IPS-11a (cell line): ENCODE data around the gene TSPAN2.

Experiments used
- H3K4me3 ChIP-seq: one replicate; pipeline ENCODE4 v1.5.1; 2013; ENCODE audit warnings: low read depth, low read length, control low read depth

Gene TSPAN2

DNA sequence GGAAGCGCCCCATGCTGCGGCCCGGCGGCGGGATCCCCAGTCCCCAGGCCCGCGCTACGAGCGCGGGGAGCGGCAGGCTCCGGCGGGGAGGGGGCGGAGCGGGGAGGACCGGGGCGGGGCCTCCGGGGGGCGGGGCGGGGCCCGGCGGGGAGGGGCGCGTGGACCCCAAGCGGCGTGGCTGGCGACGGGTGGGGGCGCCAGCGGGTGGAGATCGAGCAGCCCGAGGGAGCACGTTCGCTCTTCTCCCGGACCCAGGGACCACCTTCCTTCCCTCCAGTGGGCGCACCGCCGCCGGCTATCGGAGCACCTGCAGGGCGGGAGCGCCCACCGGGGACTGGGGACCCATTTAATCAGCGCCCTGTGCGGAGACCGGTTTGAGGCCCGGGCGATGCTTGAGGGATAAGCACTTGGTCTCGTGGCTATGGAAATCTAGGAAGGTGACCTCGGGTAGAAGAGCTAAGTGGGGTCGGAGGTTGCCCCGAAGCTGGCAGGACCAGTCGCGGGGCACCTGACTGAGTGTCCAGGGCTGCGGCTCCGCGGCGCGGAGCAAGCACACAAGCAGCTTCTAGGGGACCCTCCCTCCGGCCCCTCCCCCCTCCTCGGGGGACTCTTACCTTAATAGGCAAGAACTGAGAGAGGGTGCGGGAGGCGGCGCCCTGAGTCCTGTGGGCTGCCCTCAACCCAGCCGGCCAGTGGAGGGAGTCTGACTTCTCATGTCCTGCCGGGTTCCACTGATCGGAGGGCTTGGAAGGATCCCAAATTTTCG is at the start of gene TSPAN2:
TSS of gene TSPAN2 (minus strand) at position 84 of the 766 bp plus-strand sequence. CDS start at position 13, 71 bp downstream.
- H3K4me3 ChIP-seq = peak within 1 kb of the TSS; percentile 71

DNA sequence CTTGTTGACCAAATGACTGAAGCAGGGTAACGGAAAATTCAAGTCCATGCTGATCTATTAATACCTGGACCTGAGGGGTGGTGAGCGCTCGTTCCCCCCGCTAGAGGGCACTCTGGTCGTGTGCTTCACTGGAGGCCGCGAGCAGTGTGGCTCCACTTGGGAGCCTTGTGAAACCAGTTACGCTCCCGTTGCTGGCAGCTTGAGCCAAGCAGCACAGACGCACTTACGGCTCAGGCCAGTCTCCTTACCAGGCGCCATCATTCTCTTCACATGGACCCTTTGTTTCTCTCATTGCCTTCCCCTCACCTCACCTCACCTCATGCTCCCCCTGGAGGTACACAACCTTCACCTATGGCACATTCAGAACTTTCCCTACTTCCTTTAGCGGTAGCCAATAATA is 49.7 kb upstream of the TSPAN2 start:
- no peak overlapping the region for H3K4me3 ChIP-seq

DNA sequence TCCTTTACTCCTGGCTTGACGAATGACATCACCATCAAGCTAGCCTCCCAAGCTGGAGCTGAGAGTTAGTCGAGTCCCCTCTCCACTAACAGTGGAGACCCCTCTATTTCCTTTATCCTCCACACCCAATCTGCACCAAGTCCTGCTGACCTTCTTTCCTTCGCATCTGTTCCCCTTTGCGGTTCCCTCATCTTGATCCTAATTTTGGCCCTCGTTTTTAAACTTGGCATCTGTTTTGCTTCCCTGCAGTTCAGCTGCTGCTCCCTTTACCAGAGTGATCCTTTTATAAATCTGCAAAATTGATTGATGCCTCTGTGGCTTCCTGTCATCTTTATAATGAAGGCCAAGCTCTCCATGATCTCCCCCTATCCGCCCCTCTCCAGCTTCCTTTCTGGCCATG is 49.0 kb upstream of the TSPAN2 start:
- no peak overlapping the region for H3K4me3 ChIP-seq

DNA sequence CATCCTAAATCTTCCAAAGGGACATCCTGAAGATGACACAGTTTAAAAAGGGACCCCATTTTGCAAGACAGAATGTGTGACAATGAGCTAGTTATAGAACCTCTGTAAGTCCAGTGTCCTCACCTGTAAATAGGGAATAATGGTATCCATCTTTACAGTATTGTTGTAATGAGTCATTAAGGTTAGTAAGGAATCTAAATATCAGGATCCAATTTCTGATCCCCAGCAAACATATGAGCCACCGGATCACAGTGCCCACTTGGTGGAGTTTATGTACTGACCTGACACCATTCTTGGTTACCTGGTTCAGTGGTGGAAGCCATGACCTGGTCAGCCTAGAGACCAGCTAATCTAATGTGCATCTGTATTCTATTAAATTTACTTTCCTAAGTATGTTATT is 47.9 kb upstream of the TSPAN2 start:
- no peak overlapping the region for H3K4me3 ChIP-seq

DNA sequence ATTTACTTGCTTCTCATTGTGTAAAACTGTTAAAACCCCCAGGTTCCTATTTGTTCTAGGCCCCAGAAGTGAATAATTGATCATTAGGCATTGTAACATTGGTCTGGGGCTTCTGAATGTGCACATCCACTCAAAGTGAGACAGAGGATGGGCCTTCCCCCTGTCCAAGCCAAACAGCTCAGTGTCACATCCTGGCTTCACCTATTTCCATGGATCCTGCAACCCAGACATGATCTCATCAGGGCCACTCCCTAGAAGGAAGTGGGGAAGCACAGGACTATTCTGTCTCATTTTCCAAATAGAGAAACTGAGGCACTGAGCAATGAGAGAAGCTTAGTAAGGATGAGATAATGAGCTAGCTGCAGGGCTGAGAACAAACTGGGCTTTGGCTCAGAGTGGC is 47.4 kb upstream of the TSPAN2 start:
- no peak overlapping the region for H3K4me3 ChIP-seq

DNA sequence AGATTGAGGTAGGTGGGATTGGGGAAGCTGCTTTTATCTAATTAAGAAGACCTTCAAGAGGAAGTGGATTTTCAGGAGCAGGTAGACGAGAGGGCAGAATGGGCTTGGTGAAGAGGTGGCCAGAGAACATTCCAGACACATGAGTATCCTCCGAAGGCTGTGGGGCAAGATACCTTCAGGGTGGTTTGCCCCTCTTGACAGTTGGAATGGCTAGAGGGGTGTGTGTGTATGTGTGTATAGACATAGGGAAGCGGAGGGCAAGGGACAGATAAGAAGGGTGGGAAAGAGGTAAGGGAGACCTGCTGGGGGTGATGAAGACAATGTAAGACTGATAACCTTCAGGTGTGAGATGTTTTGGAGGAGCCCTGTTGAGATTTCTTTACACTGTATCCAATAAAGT is 46.8 kb upstream of the TSPAN2 start:
- no peak overlapping the region for H3K4me3 ChIP-seq

DNA sequence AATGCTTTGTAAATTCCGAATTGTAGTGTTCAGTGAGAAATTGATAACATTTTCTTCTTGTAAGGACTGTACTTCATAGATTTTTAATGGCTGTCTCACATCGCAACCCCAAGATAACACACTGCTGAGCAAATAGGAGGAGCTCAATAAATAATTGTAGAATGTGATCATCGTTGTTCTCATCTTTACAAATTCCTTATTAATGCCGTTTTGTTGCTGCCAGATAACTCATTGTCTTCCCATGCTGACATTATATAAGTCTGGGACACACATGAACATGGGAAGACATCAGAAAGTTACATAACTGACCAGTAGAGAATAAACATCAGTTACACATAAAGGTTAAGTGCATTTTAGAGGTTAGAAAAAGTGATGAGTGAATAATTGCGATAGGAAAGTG is 46.4 kb upstream of the TSPAN2 start:
- no peak overlapping the region for H3K4me3 ChIP-seq

DNA sequence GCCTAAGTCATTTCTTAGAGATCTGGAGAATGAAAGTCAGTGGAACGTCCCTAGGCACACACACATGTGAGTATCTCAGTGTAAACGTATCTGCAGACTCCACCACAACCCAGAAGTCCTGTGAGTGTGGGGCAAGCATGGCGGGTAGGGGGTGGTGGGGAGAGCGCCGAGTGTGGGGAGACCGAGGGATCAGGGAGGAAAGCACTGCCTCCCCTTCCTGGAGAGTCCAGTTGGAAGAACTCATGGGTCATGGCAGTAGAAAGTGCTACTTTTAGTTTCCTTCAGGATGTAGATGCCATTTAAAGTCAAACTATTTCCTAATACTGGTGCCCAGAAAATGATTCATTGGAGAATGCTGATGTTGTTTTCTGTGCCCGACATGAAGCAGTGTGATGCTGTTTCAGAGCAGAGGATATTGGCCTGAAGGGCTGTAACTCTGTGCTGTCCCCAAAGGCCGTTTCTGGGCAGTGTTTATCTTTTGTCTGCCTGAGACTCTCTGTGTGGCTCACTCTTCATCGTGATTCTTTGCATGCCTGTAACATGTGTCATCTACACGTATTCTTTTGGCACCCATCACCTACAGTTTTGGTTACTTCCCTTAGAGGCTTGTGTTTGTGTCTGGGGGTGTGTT is 45.7 kb upstream of the TSPAN2 start:
- H3K4me3 ChIP-seq = no peak overlapping the region

DNA sequence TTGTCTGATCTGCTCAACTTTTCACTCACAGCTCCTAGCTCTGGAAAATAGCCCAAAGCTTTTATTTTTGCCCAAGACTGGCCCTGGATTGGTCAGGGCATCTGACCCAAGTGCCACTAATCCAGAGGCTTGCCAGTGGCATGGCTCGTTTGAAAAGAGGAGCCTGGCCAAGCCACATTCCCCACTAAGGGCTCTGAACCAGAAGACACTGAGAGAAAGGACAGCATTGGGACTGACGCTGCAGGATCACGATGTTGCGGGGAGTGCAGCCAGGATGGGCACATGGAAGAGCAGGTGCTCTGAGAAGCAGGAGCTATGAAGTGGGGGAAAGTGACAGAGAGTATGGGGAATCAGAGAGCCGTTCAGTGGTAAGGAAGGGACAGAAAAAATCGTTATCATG is 44.9 kb upstream of the TSPAN2 start:
- H3K4me3 ChIP-seq = no peak overlapping the region

DNA sequence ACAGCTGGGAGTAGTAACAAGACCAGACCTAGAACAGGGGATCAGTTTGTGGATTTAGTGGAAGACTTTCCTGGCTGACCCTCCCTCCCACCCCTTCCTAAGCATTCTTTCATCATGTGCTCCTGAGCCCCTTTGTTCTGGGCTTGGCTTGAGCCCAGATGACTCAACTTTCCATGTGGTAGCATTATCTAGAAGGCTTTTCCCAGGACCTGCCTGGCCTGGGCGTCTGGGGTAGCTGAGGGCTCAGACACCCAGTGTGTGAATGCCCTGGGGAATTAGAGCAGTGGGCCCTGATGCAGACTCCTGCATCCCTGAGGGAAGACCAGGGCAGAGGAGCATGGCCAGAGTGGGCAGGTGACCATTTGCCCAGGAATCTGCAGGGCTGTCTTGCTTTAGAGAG is 44.1 kb upstream of the TSPAN2 start:
- no peak overlapping the region for H3K4me3 ChIP-seq

DNA sequence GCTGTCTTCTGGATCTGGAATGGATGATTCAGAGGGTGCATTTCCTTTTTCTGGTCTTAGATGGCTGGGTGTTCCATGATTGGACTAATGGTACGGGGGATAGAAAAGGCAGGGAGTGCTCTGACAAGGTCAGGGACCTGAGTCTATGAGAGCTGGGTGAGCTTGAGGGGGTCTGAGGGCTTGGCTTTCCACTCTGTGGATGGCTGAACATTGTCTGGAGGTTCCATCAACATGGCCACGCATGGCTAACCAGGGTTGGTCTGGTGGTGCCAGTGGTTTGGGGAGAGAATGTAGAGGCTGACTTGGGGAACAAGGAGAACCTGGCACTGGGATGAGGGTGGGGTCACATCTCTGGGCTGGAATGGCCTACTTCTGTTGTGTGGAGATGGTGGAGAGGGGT is 41.5 kb upstream of the TSPAN2 start:
- H3K4me3 ChIP-seq = no peak overlapping the region

DNA sequence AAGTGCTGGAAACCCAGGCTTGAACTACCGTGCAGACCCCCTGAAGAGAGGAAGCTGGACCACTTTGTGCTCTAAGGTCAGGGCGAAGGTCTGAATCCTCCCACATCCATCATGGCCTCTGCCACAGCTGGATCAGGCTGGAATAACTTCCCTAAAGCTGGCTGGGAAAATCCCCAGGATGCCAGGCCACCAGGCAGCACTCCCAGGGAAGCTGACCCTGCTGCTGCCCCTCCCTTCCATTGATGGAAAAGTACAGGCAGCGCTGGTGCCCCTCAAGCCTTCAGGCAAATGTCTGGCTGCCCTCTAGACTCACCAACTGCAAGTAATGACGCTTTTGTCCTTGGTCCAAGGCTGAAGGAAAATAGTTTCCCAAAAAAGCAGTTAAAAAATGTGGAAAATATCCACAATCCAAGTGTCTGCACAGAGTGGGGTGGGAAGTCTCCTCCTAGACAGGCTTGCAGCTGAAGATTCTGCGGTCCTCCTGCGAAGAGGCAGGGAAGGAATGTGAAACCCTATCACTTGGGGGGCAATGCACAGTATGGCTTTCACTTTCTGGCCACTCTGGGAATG is 39.9 kb upstream of the TSPAN2 start:
- no peak overlapping the region for H3K4me3 ChIP-seq

DNA sequence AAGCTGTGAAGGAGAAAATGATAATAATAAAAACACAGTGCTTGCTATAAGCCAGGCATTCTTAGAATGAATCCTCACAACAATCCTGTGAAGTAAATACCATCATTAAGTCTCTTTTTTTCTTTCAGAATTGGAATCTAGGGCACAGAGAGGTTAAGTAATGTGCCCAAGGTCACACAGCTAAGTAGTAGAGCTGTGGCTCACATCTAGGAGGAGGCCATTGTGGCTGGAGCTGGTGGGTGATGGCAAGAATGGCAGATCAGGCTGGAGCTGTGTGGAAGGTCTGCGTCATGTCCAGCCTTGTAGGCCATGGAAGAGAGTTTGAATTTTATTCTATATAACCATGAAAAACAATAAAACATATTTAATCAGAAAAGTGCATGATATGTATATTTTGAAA is 38.2 kb upstream of the TSPAN2 start:
- no peak overlapping the region for H3K4me3 ChIP-seq

DNA sequence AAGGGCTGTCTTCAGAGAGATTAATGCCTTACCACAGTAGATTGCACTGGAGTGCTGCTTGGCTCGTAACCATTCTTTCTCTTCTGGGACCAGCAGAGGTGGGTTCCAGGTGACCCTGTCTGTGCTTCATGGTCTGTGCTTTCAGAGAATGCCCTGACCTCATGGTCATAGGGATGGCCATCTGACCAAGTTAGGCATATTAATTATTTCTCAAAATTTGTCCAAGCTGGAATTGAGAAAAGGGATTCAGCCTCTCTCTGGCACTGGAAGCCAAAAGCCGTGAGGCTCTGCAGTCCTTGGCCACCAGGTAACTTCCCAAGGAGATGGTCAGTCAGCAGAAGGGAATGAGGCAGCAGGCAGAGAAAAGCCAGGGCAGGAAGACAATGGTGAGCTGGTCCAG is 37.2 kb upstream of the TSPAN2 start:
- H3K4me3 ChIP-seq = no peak overlapping the region

DNA sequence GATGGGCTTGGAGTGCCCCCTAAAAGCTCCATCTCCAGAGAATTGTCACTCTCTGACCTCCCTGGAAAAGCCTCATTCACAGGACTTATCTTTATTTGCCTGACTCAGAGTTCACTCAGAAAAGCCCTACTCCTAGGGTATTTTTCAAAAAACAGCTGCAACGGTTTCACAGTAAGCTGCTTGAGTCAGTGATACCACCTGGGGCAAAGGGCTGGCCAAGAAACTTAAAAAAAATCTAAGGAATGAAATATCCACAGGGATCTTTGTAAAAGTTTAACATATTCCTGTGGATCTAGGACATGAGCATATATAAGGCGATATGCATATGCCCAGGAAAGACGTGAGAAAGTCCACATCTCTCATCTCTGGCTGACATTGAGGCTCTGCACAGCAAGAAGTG is 33.8 kb upstream of the TSPAN2 start:
- H3K4me3 ChIP-seq = no peak overlapping the region

DNA sequence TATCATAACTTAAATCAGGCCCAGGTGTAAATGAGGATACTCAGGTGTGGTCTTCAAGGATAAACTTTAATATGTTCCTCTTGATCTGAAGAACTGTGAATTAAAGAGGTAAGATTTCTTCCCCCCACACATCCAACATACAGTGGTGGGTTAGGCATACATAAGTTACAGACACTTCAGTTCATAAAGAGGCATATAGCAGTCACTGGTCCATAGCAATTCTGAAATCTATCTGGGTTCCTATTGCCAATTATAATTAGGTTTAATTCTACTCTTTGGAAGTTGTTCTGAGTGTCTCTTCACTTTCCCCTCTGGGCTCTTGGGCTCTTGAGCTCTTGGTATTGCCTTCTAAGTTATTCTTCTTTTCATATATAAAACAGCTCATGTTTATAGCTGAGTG is 32.5 kb upstream of the TSPAN2 start:
- no peak overlapping the region for H3K4me3 ChIP-seq

DNA sequence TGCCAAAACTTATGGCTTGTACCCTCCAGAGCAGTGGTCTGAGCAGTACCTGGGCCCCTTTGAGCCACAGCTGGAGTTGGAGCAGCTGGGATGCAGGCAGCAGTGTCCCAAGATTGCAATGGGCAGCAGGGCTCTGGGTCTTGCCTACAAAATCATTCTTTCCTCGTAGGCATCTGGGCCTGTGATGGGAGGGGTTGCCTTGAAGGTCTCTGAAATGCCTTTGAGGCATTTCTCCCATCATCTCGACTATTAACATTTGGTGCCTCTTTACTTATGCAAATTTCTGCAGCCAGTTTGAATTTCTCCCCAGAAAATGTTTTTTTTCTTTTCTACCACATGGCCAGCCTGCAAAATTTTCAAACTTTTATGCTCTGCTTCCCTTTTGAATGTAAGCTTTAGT is 31.0 kb upstream of the TSPAN2 start:
- no peak overlapping the region for H3K4me3 ChIP-seq

DNA sequence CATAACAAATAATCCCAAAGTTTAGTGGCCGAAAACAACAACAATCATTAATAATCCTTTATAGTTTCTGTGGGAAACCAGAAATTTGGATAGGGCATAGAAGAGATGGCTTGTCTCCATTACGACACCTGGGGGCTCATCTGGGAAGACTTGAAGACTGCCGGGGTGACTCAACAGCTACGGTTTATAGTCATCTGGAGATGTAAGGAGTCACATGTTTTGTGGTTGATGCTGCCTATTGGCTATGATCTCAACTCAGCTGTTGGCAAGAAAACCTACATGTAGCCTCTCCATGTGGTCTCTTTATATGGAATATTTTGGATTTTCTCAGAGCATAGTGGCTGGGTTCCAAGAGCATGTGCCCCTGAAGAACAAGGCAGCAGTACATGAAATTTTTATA is 29.3 kb upstream of the TSPAN2 start:
- H3K4me3 ChIP-seq = no peak overlapping the region

DNA sequence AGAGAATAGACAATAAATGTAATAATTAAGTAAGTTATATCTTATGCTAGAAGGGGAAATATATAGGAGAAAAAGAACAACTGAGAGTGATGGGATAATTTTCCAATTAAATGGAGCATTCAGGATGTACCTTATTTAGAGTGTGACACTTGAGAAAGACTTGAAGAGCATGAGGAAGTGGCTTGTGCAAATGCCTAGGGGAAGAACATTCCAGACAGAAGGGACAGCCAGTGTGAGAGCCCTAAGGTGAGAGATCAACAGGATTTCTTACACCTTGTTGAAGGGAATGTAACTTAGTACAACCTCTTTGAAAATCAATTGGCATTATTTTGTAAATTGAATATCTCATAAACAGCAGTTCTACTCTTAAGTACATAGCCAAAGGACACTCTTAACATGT is 28.8 kb upstream of the TSPAN2 start:
- H3K4me3 ChIP-seq = no peak overlapping the region

DNA sequence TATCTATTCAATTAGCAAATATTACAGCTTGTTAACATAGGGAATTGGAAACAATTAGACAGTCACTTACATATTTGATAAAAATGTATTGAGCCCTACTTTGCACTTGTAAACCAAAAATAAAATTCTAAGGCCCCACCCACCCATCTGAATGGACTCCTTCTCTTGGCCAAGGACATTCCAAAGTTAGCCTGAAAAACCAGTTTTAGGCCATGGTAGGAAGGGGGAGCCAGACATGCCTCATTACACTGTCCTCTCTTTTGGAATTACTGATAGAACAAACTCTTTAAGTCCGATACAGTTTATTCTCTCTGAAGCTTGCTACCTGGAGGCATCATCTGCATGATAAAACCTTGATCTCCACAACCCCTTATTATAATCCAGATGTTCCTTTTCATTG is 28.0 kb upstream of the TSPAN2 start:
- H3K4me3 ChIP-seq = no peak overlapping the region

DNA sequence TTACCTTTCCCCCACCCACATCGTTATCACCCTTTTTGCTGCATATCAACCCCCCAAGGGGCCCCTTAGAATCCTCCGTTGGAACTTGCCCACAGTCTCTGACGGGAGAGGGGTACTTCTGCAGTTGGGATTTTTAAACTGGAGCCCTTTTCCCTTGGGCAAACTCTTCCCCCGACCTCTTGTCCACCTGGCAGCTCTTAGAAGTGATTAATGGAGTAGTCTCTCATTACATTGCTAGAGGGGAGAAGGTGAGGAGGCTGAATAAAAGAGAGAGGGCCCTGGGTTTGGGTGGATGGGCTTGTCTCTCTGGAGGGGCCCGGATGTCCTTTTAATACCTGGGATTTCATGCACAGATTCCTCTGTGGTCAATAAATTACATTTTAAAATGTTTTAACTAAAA is 27.2 kb upstream of the TSPAN2 start:
- no peak overlapping the region for H3K4me3 ChIP-seq

DNA sequence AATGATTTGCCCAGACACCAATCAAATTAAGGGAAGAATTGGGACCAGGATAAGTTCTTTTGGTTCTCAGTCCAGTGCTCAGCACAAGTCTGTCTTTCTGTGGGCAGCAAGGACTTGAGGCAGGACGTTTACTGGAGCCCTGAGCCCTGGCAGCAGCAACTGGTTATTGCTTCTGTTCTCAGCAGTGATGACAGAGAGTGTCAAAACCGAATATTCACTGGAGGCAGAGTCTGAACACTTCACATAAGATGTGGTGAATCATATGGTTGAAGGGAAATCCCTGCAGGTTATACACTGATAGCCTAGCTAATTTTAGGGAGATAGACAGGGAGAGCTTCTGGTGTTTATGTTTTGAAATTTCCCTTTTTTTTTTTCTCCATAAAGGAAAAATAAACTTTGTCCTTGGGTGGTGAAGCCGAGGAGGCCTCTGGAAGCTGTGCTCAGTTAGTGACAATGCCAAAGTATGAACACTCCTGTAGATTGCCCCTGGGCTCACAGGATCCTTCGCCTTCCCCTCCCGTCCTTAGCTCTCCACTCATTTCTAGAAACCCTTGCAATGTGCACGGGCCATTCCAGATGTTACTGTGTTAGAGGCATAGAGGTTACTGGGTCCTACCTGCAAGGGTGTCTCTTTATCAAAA is 26.3 kb upstream of the TSPAN2 start:
- H3K4me3 ChIP-seq = no peak overlapping the region
